Pancreas (tissue), 10 donors: ENCODE results near the gene LDAH. TPM values are rescaled to one million over a fixed set of nuclear protein-coding genes. Genes with fewer than 3 reads are reported as not detected.

Source experiments
- ATAC-seq, 4 donors: fragments of 200-7000 bp; cut with Tn5 transposase; one replicate each; pipeline versions ENCODE4 v1.8.0 to v1.9.1; 2020; ENCODE audit warnings: mild to moderate bottlenecking in 4 of 4, moderate library complexity in 4 of 4
- DNase-seq, 6 donors: peaks; one replicate each; pipeline ENCODE4 v3.0.0-alpha.2; 2020
- FAIRE-seq: peaks from 2 replicates; lab custom pipeline; 2012; peaks lifted over from hg19 to GRCh38; lab: Jason Lieb, UNC
- H3K27ac ChIP-seq, 4 donors: fragments of 200-600 bp; sonication (generic); 1 replicate in 3 of 4; 2 replicates in 1 of 4; pipeline versions ENCODE4 v1.5.0 to v1.8.0; 2020
- H3K27me3 ChIP-seq, 4 donors: fragments of 200-600 bp; one replicate each; pipeline ENCODE4 v1.8.0; 2021
- H3K36me3 ChIP-seq, 3 donors: fragments of 200-600 bp; sonication (generic) in 1 of 3; one replicate each; pipeline versions ENCODE4 v1.5.0 to v1.8.0; 2020 to 2021
- H3K4me1 ChIP-seq, 3 donors: fragments of 200-600 bp; one replicate each; pipeline ENCODE4 v1.8.0; 2021
- H3K4me3 ChIP-seq, 4 donors: fragments of 200-600 bp; sonication (generic) in 2 of 4; one replicate each; pipeline versions ENCODE4 v1.5.0 to v1.8.0; 2020 to 2021
- H3K9me3 ChIP-seq, 4 donors: fragments of 200-600 bp; one replicate each; pipeline ENCODE4 v1.8.0; 2021
- WGBS, 2 donors: extraction: QIAGEN DNeasy Blood & Tissue Kit; methylation state at CpG; one replicate each; pipeline ENCODE4 v1.1.7; 2013; 5-methylcytosine and 5-hydroxymethylcytosine counted together
- intact Hi-C, 3 donors: fragments of 100-400 bp; cut with DNase I; formaldehyde crosslinking; loops; one replicate each; pipeline versions ENCODE4 v1.11.1 to v1.14.2; 2022
- polyA plus RNA-seq, 2 donors: library from polyadenylated mRNA; stranded (reverse); fragments of 200-250 nt; gene quantifications; one replicate each; pipeline ENCODE4 v1.2.3, GENCODE V29; 2013
- total RNA-seq, 6 donors: library from RNA; stranded (reverse); fragmentation: NEBNext Ultra II Directional in 4 of 6; extraction: Animal tissue kit (Norgen Biotek cat#: 25700) in 4 of 6; gene quantifications; one replicate each; pipeline versions ENCODE4 v1.2.1 to v1.2.4, GENCODE V29; 2021 to 2023
- TF ChIP-seq, protein P1 (sequence below), 4 donors: fragments of 200-600 bp; sonication (generic) in 3 of 4; IDR thresholded peaks; one replicate each; pipeline versions ENCODE4 v1.5.0 to v1.8.0; 2021; ENCODE audit warnings: antibody characterized with exemption in 4 of 4
- donor health status: healthy with polysubstance abuse.
- donor health status: DM: no; HTN: no; CAD: no; lungs with moderate emphysema.
- donor health status: DM: no; HTN: no; CAD: no.
- donor health status: control.
- donor health status: control.
- donor health status: Bipolar disorder and iron deficiency.
- donor health status: DM: yes; HTN: yes; CAD: no.
- donor health status: DM: no; HTN: no; CAD: no.
- donor health status: DM: no; HTN: no; CAD: no.
- donor health status: DM: yes; HTN: yes; CAD: no.

LDAH gene
- total and polyA plus RNA-seq, 8 donors: 2.5 to 9.1 (median 5.4) TPM

DNA sequence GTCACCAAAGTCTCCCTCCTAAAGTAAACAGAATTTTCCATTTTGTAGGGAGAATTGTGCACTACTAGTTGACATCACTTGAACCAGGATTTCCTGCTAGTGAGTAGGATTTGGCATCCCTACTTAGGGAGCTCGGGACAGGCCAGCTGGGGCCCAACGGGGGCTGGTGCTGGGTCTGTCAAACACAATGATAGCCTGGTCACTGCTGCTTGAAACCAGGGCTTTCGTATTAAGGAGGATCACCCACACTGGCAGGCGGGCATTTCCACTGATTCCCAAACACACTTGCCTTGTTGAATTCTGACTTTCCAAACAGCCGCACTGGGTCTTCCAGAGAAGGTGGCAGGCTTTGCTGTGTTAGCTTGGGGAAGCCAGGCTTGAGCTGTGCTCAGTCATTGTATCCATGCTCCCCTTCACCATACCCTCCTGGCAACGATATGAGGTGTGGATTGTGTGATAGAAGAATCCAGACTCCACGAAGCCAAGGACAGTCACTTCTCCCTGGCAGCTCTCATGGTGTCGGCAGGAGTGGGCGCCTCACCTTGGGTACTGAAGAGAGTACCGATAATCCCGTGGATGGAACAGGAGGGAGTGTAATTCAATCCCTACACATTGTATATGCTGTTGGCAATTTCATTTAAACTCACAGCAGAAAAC, 148.5 kb downstream of the LDAH start:
- no peaks in the 10 kb centered on the region for H3K36me3 ChIP-seq
- WGBS, 2 donors: 67 to 71% methylated on average over 11 of the region's 11 CpGs
- H3K4me1 ChIP-seq: peaks cover 0 to 3% (median 0%) of the 10 kb centered on the region in 3 donors
- no peaks in the 10 kb centered on the region for H3K9me3 ChIP-seq
- H3K27ac ChIP-seq: no peak overlapping the region
- intact Hi-C loops: no loop called here
- ATAC-seq: no peak
- no peak for FAIRE-seq
- DNase-seq: no peak
- no peak overlapping the region for H3K4me3 ChIP-seq
- TF ChIP-seq, protein P1, sequence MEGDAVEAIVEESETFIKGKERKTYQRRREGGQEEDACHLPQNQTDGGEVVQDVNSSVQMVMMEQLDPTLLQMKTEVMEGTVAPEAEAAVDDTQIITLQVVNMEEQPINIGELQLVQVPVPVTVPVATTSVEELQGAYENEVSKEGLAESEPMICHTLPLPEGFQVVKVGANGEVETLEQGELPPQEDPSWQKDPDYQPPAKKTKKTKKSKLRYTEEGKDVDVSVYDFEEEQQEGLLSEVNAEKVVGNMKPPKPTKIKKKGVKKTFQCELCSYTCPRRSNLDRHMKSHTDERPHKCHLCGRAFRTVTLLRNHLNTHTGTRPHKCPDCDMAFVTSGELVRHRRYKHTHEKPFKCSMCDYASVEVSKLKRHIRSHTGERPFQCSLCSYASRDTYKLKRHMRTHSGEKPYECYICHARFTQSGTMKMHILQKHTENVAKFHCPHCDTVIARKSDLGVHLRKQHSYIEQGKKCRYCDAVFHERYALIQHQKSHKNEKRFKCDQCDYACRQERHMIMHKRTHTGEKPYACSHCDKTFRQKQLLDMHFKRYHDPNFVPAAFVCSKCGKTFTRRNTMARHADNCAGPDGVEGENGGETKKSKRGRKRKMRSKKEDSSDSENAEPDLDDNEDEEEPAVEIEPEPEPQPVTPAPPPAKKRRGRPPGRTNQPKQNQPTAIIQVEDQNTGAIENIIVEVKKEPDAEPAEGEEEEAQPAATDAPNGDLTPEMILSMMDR (IDR thresholded peaks at IDR 0.05): no peak
- peaks cover 0 to 24% (median 2%) of the 10 kb centered on the region in 4 donors for H3K27me3 ChIP-seq

GRCh38 chr2:20673686-20674308, 149.1 kb downstream of the LDAH start:
- intact Hi-C loops: no loop called here
- Histone ChIP-seq H3K27me3 (peaks cover 0 to 24% (median 2%) of the 10 kb centered on the region in 4 donors), H3K9me3 (no peaks in the 10 kb centered on the region), H3K36me3 (no peaks in the 10 kb centered on the region), H3K4me1 (peaks cover 0 to 3% (median 0%) of the 10 kb centered on the region in 3 donors), H3K4me3 (no peak overlapping the region), H3K27ac (no peak overlapping the region)
- ATAC-seq: no peak
- 54 to 64% methylated on average over 5 of the region's 5 CpGs for WGBS, 2 donors
- TF ChIP-seq, protein P1 (IDR thresholded peaks at IDR 0.05): no peak
- no peak for DNase-seq
- no peak for FAIRE-seq

- WGBS, 2 donors: 31 to 44% methylated on average over 18 of the region's 18 CpGs
- intact Hi-C loops: no loop called here
- Histone ChIP-seq H3K27me3 (peaks cover 0 to 24% (median 2%) of the 10 kb centered on the region in 4 donors), H3K9me3 (no peaks in the 10 kb centered on the region), H3K4me1 (peaks cover 0 to 3% (median 0%) of the 10 kb centered on the region in 3 donors), H3K4me3 (no peak overlapping the region), H3K36me3 (no peaks in the 10 kb centered on the region), H3K27ac (no peak overlapping the region)
- TF ChIP-seq, protein P1 (IDR thresholded peaks at IDR 0.05): no peak
- ATAC-seq: no peak
- FAIRE-seq: no peak
- DNase-seq: no peak
These were observed 150.5 kb downstream of the LDAH start for GRCh38 chr2:20672201-20672951.

DNA sequence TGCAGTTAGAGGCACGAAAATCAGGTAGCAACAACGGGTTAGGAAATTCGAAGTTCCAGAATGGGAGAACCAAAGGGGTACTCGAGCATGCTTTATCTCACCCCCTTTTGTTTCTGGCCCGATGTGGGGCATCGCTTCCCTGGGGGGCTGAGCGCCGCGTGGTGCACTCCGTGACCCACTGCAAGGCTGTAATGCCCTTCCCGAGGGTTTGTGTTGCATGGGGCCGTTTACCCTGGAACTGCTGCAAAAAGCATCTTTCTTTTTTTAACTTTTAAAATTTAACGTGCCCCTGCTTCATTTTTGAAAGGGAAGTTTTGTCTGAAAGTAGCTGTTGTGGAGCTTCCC, 151.2 kb downstream of the LDAH start:
- TF ChIP-seq, protein P1 (IDR thresholded peaks at IDR 0.05): no peak
- no peak for DNase-seq
- Histone ChIP-seq H3K4me3 (no peak overlapping the region), H3K36me3 (no peaks in the 10 kb centered on the region), H3K27ac (no peak overlapping the region), H3K4me1 (peaks cover 0 to 3% (median 0%) of the 10 kb centered on the region in 3 donors), H3K27me3 (peaks cover 0 to 24% (median 2%) of the 10 kb centered on the region in 4 donors), H3K9me3 (no peaks in the 10 kb centered on the region)
- 11 to 17% methylated on average over 13 of the region's 13 CpGs for WGBS, 2 donors
- intact Hi-C loops: no loop called here
- ATAC-seq: no peak
- no peak for FAIRE-seq
